H1 (cell line): ENCODE results near the gene ZNF282.

Source experiments
- ATF3 ChIP-seq: IDR thresholded peaks from 2 replicates; pipeline ENCODE4 v1.6.1; 2011; ENCODE audit warnings: low read depth, mild to moderate bottlenecking, low read length; ENCODE audit not compliant: insufficient read depth
- BRCA1 ChIP-seq: IDR thresholded peaks from 2 replicates; pipeline ENCODE4 v1.6.1; 2012; ENCODE audit warnings: low read depth, low read length, improper control_type of control experiment
- CTCF ChIP-seq, 3 experiments: IDR thresholded peaks; 1 replicate in 2 of 3; 2 replicates in 1 of 3; pipeline versions ENCODE4 v1.5.1 to v1.6.1; 2011; ENCODE audit warnings: low read length in 3 of 3, mild to moderate bottlenecking in 3 of 3, inconsistent platforms in 2 of 3, low read depth in 1 of 3, moderate library complexity in 1 of 3; ENCODE audit not compliant: insufficient read depth in 1 of 3; ENCODE audit errors: control extremely low read depth in 1 of 3
- EGR1 ChIP-seq: IDR thresholded peaks from 2 replicates; pipeline ENCODE4 v1.6.1; 2011; ENCODE audit warnings: low read depth, low read length, borderline replicate concordance
- HDAC2 ChIP-seq, 2 experiments: fragments of 300-600 bp in 1 of 2; sonication (generic) in 1 of 2; IDR thresholded peaks; 2 replicates each; pipeline ENCODE4 v1.6.1; 2011 to 2012; ENCODE audit warnings: low read depth in 2 of 2, low read length in 2 of 2, mild to moderate bottlenecking in 2 of 2, moderate library complexity in 2 of 2, borderline replicate concordance in 1 of 2, inconsistent platforms in 1 of 2
- POLR2A ChIP-seq, 2 experiments: IDR thresholded peaks; 1 replicate in 1 of 2; 2 replicates in 1 of 2; pipeline ENCODE4 v1.6.1; 2011; ENCODE audit warnings: low read depth in 2 of 2, low read length in 2 of 2, mild to moderate bottlenecking in 2 of 2; ENCODE audit errors: control extremely low read depth in 1 of 2
- POLR2AphosphoS5 ChIP-seq: IDR thresholded peaks from 2 replicates; pipeline ENCODE4 v1.6.1; 2011; ENCODE audit warnings: low read depth, low read length
- RNF2 ChIP-seq: fragments of 200-900, 300-1000 bp; sonication (generic); IDR thresholded peaks from 2 replicates; pipeline ENCODE4 v1.7.1; 2016; ENCODE audit warnings: borderline replicate concordance, low read depth, mild to moderate bottlenecking, antibody characterized with exemption, low read length; ENCODE audit not compliant: poor library complexity, severe bottlenecking; ENCODE audit errors: missing control alignments
- USF2 ChIP-seq: IDR thresholded peaks from 2 replicates; pipeline ENCODE4 v1.6.1; 2011; ENCODE audit warnings: low read length, improper control_type of control experiment
- YY1 ChIP-seq: IDR thresholded peaks from 2 replicates; pipeline ENCODE4 v1.6.1; 2011; ENCODE audit warnings: low read depth, mild to moderate bottlenecking, low read length

- TF ChIP-seq RNF2 (no peak), CTCF (IDR thresholded peaks at IDR 0.05; ENCODE audit: control extremely low read depth in 1 of 3, insufficient read depth in 1 of 3, low read depth in 1 of 3, low read length in 3 of 3) (no peak), BRCA1 (no peak), USF2 (no peak), HDAC2 (IDR thresholded peaks at IDR 0.05; ENCODE audit: borderline replicate concordance in 1 of 2, low read depth in 2 of 2, low read length in 2 of 2) (no peak), YY1 (no peak), POLR2A (IDR thresholded peaks at IDR 0.05; ENCODE audit: control extremely low read depth in 1 of 2, low read depth in 2 of 2, low read length in 2 of 2) (no peak), ATF3 (no peak), EGR1 (no peak), POLR2AphosphoS5 (no peak)
These were observed 61.2 kb downstream of the ZNF282 start for GRCh38 chr7:149256568-149256967.
